H1 (cell line): Measurements from ENCODE around the gene MGAT5B. TPM values are rescaled to one million over a fixed set of nuclear protein-coding genes. Genes with fewer than 3 reads are reported as not detected.

ENCODE experiments used
- CTCF ChIA-PET: fragments of 300-600 bp; sonication (Branson Sonifier 250); formaldehyde crosslinking; loops from one replicate; lab custom pipeline; 2021; ENCODE audit not compliant: partially characterized antibody; lab: Charles Lee
- POLR2A ChIA-PET: fragments of 300-600 bp; sonication (Branson Sonifier 250); formaldehyde crosslinking; loops from one replicate; lab custom pipeline; 2021; ENCODE audit warnings: inconsistent platforms; ENCODE audit not compliant: partially characterized antibody; lab: Charles Lee
- DNase-seq, 2 experiments: peaks; one replicate each; pipeline versions ENCODE4 v3.0.0 to v3.0.0-alpha.2; 2010 to 2022; ENCODE audit warnings: low spot score in 2 of 2, low read depth in 1 of 2, mixed read lengths in 1 of 2
- FAIRE-seq: peaks from 2 replicates; lab custom pipeline; 2011; peaks lifted over from hg19 to GRCh38; lab: Jason Lieb, UNC
- H2AFZ ChIP-seq: 2 replicates; pipeline ENCODE4 v1.8.1; 2012; ENCODE audit warnings: low read length, inconsistent platforms
- H2AK5ac ChIP-seq: 2 replicates; pipeline ENCODE4 v1.6.1; 2013; ENCODE audit warnings: low read depth, low read length
- H2BK120ac ChIP-seq: replicated peaks from 2 replicates; pipeline ENCODE3; 2013; ENCODE audit warnings: low read depth, low read length, inconsistent platforms
- H2BK12ac ChIP-seq: 2 replicates; pipeline ENCODE4 v1.6.1; 2013; ENCODE audit warnings: low read depth, low read length
- H2BK15ac ChIP-seq: 2 replicates; pipeline ENCODE4 v1.6.1; 2013; ENCODE audit warnings: low read length
- H2BK20ac ChIP-seq: 2 replicates; pipeline ENCODE4 v1.6.1; 2013; ENCODE audit warnings: low read length
- H2BK5ac ChIP-seq: 2 replicates; pipeline ENCODE4 v1.6.1; 2013; ENCODE audit warnings: low read depth, low read length
- H3K14ac ChIP-seq: 2 replicates; pipeline ENCODE4 v1.6.1; 2013; ENCODE audit warnings: inconsistent platforms; ENCODE audit not compliant: insufficient read length
- H3K18ac ChIP-seq: 2 replicates; pipeline ENCODE4 v1.6.1; 2013; ENCODE audit warnings: low read length; ENCODE audit errors: extremely low read depth
- H3K23ac ChIP-seq: 2 replicates; pipeline ENCODE4 v1.6.1; 2013; ENCODE audit warnings: inconsistent platforms; ENCODE audit not compliant: insufficient read length
- H3K23me2 ChIP-seq: 2 replicates; pipeline ENCODE4 v1.6.1; 2013; ENCODE audit warnings: low read depth, low read length
- H3K27ac ChIP-seq: 2 replicates; pipeline ENCODE4 v1.6.1; 2011; ENCODE audit warnings: low read depth, low read length, inconsistent platforms
- H3K27me3 ChIP-seq, 4 experiments: replicated peaks in 1 of 4; 1 replicate in 1 of 4; 2 replicates in 3 of 4; pipeline versions ENCODE4 v1.6.1 to v1.8.1; 2011 to 2013; ENCODE audit warnings: low read length in 3 of 4, mild to moderate bottlenecking in 3 of 4, inconsistent platforms in 2 of 4, mixed read lengths in 2 of 4, moderate library complexity in 1 of 4; ENCODE audit not compliant: control insufficient read depth in 3 of 4, insufficient read depth in 3 of 4; ENCODE audit errors: extremely low read depth in 1 of 4
- H3K36me3 ChIP-seq, 4 experiments: 2 replicates each; pipeline versions ENCODE4 v1.6.1 to v1.8.1; 2011 to 2013; ENCODE audit warnings: mild to moderate bottlenecking in 4 of 4, low read length in 3 of 4, moderate library complexity in 2 of 4, control low read depth in 1 of 4, inconsistent platforms in 1 of 4; ENCODE audit not compliant: insufficient read depth in 4 of 4, control insufficient read depth in 2 of 4
- H3K4ac ChIP-seq: replicated peaks from 2 replicates; pipeline ENCODE3; 2013; ENCODE audit warnings: low read length, low read depth, mixed read lengths, inconsistent platforms; ENCODE audit not compliant: insufficient read length
- H3K4me1 ChIP-seq, 4 experiments: replicated peaks in 1 of 4; 1 replicate in 1 of 4; 2 replicates in 3 of 4; pipeline versions ENCODE4 v1.6.1 to v1.8.1; 2011 to 2013; ENCODE audit warnings: low read length in 3 of 4, inconsistent platforms in 2 of 4, mixed read lengths in 1 of 4; ENCODE audit not compliant: insufficient read depth in 4 of 4, control insufficient read depth in 3 of 4
- H3K4me2 ChIP-seq, 2 experiments: 2 replicates each; pipeline versions ENCODE4 v1.6.1 to v1.8.1; 2011 to 2013; ENCODE audit warnings: low read depth in 2 of 2, low read length in 2 of 2, control low read depth in 1 of 2, inconsistent platforms in 1 of 2, mild to moderate bottlenecking in 1 of 2; ENCODE audit not compliant: insufficient read depth in 1 of 2
- H3K4me3 ChIP-seq, 4 experiments: fragments of 200-600, 300-600 bp in 1 of 4; sonication (generic), shearing (Covaris generic), sonication (Bioruptor Twin) in 1 of 4; 2 replicates each; pipeline versions ENCODE4 v1.5.1 to v1.8.1; 2011 to 2016; ENCODE audit warnings: low read length in 4 of 4, low read depth in 3 of 4, control low read depth in 2 of 4, inconsistent platforms in 2 of 4, mild to moderate bottlenecking in 2 of 4, mixed read lengths in 1 of 4, moderate library complexity in 1 of 4; ENCODE audit not compliant: insufficient read depth in 2 of 4; ENCODE audit errors: extremely low read depth in 1 of 4
- H3K56ac ChIP-seq: replicated peaks from 2 replicates; pipeline ENCODE3; 2013; ENCODE audit warnings: low read depth, mild to moderate bottlenecking, mixed read lengths, low read length, inconsistent platforms; ENCODE audit not compliant: insufficient read length
- H3K79me1 ChIP-seq: 2 replicates; pipeline ENCODE4 v1.6.1; 2013; ENCODE audit warnings: low read depth, low read length, control low read depth
- H3K79me2 ChIP-seq, 2 experiments: 2 replicates each; pipeline versions ENCODE4 v1.6.1 to v1.8.1; 2012 to 2013; ENCODE audit warnings: low read length in 2 of 2, mild to moderate bottlenecking in 2 of 2, inconsistent platforms in 1 of 2; ENCODE audit not compliant: insufficient read depth in 2 of 2, control insufficient read depth in 1 of 2
- H3K9ac ChIP-seq, 4 experiments: replicated peaks in 1 of 4; 1 replicate in 1 of 4; 2 replicates in 3 of 4; pipeline versions ENCODE4 v1.6.1 to v1.8.1; 2011 to 2013; ENCODE audit warnings: low read depth in 3 of 4, low read length in 3 of 4, control low read depth in 2 of 4, mild to moderate bottlenecking in 2 of 4, moderate library complexity in 2 of 4, inconsistent platforms in 1 of 4; ENCODE audit errors: extremely low read depth in 1 of 4
- H3K9me3 ChIP-seq, 2 experiments: 2 replicates each; pipeline versions ENCODE4 v1.6.1 to v1.8.1; 2012 to 2013; ENCODE audit warnings: mild to moderate bottlenecking in 2 of 2, moderate library complexity in 2 of 2, control low read depth in 1 of 2, inconsistent platforms in 1 of 2, low read depth in 1 of 2, low read length in 1 of 2, mixed read lengths in 1 of 2; ENCODE audit not compliant: insufficient read depth in 2 of 2
- H4K20me1 ChIP-seq, 2 experiments: replicated peaks in 1 of 2; 2 replicates each; pipeline versions ENCODE3 to v1.8.1; 2011 to 2013; ENCODE audit warnings: inconsistent platforms in 2 of 2, low read length in 2 of 2, mild to moderate bottlenecking in 1 of 2; ENCODE audit not compliant: insufficient read depth in 2 of 2, control insufficient read depth in 1 of 2
- H4K5ac ChIP-seq: 2 replicates; pipeline ENCODE4 v1.6.1; 2013; ENCODE audit warnings: low read length, low read depth, mixed read lengths, inconsistent platforms; ENCODE audit not compliant: insufficient read length
- H4K8ac ChIP-seq: 2 replicates; pipeline ENCODE4 v1.8.0; 2013; ENCODE audit warnings: mild to moderate bottlenecking, moderate library complexity, low read length, inconsistent platforms; ENCODE audit not compliant: insufficient read depth; ENCODE audit errors: extremely low read depth
- H4K91ac ChIP-seq: replicated peaks from 2 replicates; pipeline ENCODE3; 2013; ENCODE audit warnings: low read length, mixed read lengths, inconsistent platforms; ENCODE audit not compliant: insufficient read length
- EGR1 ChIP-seq: IDR thresholded peaks from 2 replicates; pipeline ENCODE4 v1.6.1; 2011; ENCODE audit warnings: low read depth, low read length, borderline replicate concordance
- EP300 ChIP-seq, 2 experiments: IDR thresholded peaks; 1 replicate in 1 of 2; 2 replicates in 1 of 2; pipeline ENCODE4 v1.6.1; 2011 to 2012; ENCODE audit warnings: low read depth in 2 of 2, low read length in 2 of 2, mild to moderate bottlenecking in 2 of 2, borderline replicate concordance in 1 of 2, inconsistent platforms in 1 of 2, moderate library complexity in 1 of 2
- JUND ChIP-seq: IDR thresholded peaks from 2 replicates; pipeline ENCODE4 v1.6.1; 2011; ENCODE audit warnings: mild to moderate bottlenecking, improper control_type of control experiment, low read length
- NRF1 ChIP-seq: IDR thresholded peaks from 2 replicates; pipeline ENCODE4 v1.6.1; 2011; ENCODE audit warnings: mild to moderate bottlenecking, low read depth, low read length, improper control_type of control experiment
- WGBS, 2 experiments: shearing (Covaris generic) in 1 of 2; methylation state at CpG; one replicate each; pipeline versions ENCODE4 v1.1.6 to v1.1.7; 2013 to 2015; ENCODE audit warnings: low lambda C conversion rate in 2 of 2, mixed read lengths in 2 of 2, inconsistent platforms in 1 of 2, low coverage in 1 of 2, missing lambda C conversion rate in 1 of 2; ENCODE audit not compliant: insufficient replicate concordance in 2 of 2, insufficient coverage in 1 of 2, insufficient read length in 1 of 2; ENCODE audit errors: extremely low coverage in 1 of 2, missing lambda C conversion rate in 1 of 2; 5-methylcytosine and 5-hydroxymethylcytosine counted together
- polyA plus RNA-seq, 7 experiments: library from polyadenylated mRNA; depleted of rRNA in 3 of 7; stranded (reverse) in 5 of 7; unstranded in 2 of 7; fragments of >200 nt in 5 of 7; fragments of 200-250 nt in 2 of 7; gene quantifications; 1 replicate in 5 of 7; 2 replicates in 1 of 7; 4 replicates in 1 of 7; pipeline versions ENCODE4 v1.2.1 to v1.2.3, GENCODE V29; 2011 to 2013; ENCODE audit warnings: missing spikeins in 2 of 7, mixed read lengths in 2 of 7
- total RNA-seq: library from RNA; stranded (reverse); fragmentation: NEBNext Ultra II Directional; extraction: Animal tissue kit (Norgen Biotek cat#: 25700); gene quantifications from 2 replicates; pipeline ENCODE4 v1.2.1, GENCODE V29; 2021

Gene MGAT5B
- total and polyA plus RNA-seq, 2 of the 8 experiments (the other 6 are each of a cell fraction or from before 2014, with no cell fraction given): 7.9 to 8.2 TPM

- Histone ChIP-seq H2BK15ac (no peak overlapping the region), H3K9ac (no peak overlapping the region), H3K27me3 (no peaks in the 10 kb centered on the region), H2AK5ac (no peak overlapping the region), H3K23me2 (no peaks in the 10 kb centered on the region), H3K9me3 (no peaks in the 10 kb centered on the region), H2BK120ac (no peak overlapping the region), H2BK12ac (no peak overlapping the region), H3K4me2 (no peak overlapping the region), H3K4me1 (peaks cover 0 to 5% (median 0%) of the 10 kb centered on the region in 4 experiments; a peak in 1 of 7 replicates), H3K23ac (no peak overlapping the region), H2BK20ac (no peak overlapping the region), H2AFZ (no peak overlapping the region), H3K14ac (no peak overlapping the region), H3K79me1 (no peaks in the 10 kb centered on the region), H4K20me1 (no peaks in the 10 kb centered on the region), H3K56ac (no peak overlapping the region), H2BK5ac (no peak overlapping the region), H3K18ac (no peak overlapping the region), H3K36me3 (no peaks in the 10 kb centered on the region), H3K27ac (no peak overlapping the region), H3K79me2 (no peaks in the 10 kb centered on the region), H4K91ac (no peak overlapping the region), H3K4me3 (no peak overlapping the region), H4K5ac (no peak overlapping the region), H4K8ac (no peak overlapping the region), H3K4ac (no peak overlapping the region)
- TF ChIP-seq EGR1 (no peak), NRF1 (no peak), EP300 (IDR thresholded peaks at IDR 0.05; ENCODE audit: borderline replicate concordance in 1 of 2, low read depth in 2 of 2, low read length in 2 of 2) (no peak), JUND (no peak)
- FAIRE-seq (no peak), DNase-seq (no peak)
- ChIA-PET POLR2A (no interaction called here), CTCF (interaction anchor here (1.3 kb wide), 1 partner anchor 36 kb away, joined by 3 read pairs; no protein-coding TSS in a partner anchor)
- WGBS, 2 experiments: 90% methylated on average over 3 of the region's 3 CpGs; no CpG with 5 or more reads in 1 of the 2 experiments
Observed at GRCh38 chr17:76855105-76855504, 13.1 kb upstream of the MGAT5B start.
